HG02973 (cell line): ENCODE data around the gene PPP1R37.
"Not testable (repeated sequence)": the region's sequence is repeated elsewhere in the genome, so short reads cannot be mapped to it uniquely, and the experiment has no call there.

Source experiments
- ATAC-seq: cut with Tn5 transposase; IDR thresholded peaks from one replicate; pipeline ENCODE4 v1.9.1; 2021; ENCODE audit warnings: moderate library complexity; ENCODE audit not compliant: unreplicated experiment

The PPP1R37 gene

DNA sequence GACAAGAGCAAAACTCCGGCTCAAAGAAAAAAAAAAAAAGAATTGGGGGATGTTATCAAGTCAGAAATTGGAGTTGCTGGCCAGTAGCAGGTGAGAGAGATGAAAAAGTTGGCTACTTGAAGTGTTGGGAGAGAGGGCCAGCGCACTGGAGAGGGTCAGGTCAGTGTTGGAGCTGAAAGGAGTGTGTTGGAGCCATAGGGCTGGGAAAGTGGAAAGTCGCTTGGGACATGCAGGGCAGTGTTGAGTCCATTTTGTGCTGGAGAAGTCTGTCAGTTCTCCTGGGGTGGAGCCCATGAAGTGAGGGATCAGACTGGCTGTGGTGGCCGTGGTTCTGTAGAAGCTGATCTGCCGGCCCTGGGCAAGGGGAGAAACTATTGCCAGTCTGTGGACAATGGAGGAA lies 1.7 kb downstream of the PPP1R37 start:
- no peak for ATAC-seq

- ATAC-seq, result no peak
Observed at GRCh38 chr19:45095496-45096413, 2.8 kb downstream of the PPP1R37 start.

DNA sequence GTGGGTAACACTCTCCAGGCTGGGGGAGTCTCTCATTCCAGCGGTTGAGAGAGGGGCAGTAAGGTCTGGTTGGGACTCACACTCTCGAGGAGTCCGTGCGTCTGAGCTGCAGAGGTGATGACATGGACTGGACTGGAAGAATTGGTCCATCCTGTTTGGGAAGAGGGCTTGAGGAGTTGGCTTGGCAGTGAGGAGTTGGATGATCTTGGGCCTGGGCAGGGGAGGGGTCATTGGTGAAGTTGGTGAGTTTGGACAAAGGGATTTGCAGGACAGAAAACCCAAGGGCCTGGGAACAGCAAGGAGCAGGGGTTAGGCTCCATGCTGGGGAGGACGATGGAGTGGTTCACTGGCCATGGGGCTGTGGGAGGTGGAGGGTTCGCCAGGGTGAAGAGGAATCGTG lies 3.7 kb downstream of the PPP1R37 start:
- ATAC-seq, result no peak

GRCh38 chr19:45097450-45097775 lies 4.4 kb downstream of the PPP1R37 start:
- no peak for ATAC-seq

- no peak for ATAC-seq
Observed at GRCh38 chr19:45097776-45098520, 5.0 kb downstream of the PPP1R37 start.

GRCh38 chr19:45098521-45099466 lies 5.8 kb downstream of the PPP1R37 start:
- ATAC-seq, result no peak

DNA sequence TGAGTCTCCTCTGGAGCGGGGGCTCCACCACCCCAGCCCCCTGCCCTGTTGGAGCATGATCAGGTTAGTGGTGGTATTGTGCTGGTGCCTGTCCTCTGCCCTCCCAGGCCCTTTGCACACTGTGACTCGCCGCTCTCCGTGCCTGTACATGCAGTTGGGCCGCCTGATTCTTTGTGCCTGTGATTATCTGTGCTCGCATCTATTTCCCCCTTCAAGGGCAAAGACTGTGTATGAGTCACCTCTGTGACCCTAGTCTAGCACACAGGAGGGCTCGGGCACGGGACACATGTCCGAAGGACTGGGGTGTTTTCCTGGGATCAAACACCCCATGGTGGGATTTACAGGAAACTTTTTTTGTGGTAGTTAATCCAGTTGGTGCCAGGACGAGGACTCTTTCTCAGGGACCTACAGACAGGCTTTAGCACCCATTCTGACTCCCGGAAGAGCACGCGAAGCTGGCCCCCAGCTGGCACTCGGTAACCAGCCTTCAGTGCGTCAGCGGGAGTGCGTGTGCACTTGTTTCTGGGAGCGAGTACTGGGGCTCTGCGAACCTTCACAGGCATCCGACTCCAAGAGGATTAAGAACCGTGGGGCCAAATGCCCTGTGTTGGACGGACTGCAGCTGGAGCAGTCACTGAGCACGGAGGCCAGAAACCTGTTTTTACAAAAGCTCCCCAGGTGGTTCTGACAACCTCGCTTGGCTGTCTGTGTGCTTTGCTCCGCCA lies 6.7 kb downstream of the PPP1R37 start:
- no peak for ATAC-seq

GRCh38 chr19:45100201-45100600 lies 7.2 kb downstream of the PPP1R37 start:
- no peak for ATAC-seq

DNA sequence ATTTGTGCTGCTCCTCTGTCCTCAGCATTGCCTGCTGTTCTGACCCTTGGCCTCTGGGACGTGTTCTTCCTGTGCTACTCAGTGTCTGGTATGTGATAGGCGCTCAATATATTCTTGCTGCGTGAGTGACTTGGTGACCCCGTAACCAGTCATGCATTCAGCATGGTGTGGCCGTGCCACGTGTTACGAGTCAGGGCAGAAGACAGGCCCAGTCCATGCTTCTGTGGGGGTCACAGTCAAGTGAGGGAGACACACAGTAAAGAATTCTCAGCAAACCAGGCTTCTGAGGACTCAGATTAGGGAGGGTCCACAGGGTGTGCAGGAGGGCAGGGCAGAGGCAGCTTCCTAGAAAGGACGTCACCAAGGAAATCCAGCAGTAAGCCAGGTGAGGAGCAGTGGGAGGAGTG lies 7.9 kb downstream of the PPP1R37 start:
- ATAC-seq, result no peak

GRCh38 chr19:45101806-45102205 lies 8.8 kb downstream of the PPP1R37 start:
- no peak for ATAC-seq

- ATAC-seq, result no peak
Observed at GRCh38 chr19:45102481-45102880, 9.5 kb downstream of the PPP1R37 start.

- ATAC-seq, result no peak
Observed at GRCh38 chr19:45103156-45103507, 10.2 kb downstream of the PPP1R37 start.

- ATAC-seq, result no peak
Observed at GRCh38 chr19:45103508-45104319, 10.7 kb downstream of the PPP1R37 start.

DNA sequence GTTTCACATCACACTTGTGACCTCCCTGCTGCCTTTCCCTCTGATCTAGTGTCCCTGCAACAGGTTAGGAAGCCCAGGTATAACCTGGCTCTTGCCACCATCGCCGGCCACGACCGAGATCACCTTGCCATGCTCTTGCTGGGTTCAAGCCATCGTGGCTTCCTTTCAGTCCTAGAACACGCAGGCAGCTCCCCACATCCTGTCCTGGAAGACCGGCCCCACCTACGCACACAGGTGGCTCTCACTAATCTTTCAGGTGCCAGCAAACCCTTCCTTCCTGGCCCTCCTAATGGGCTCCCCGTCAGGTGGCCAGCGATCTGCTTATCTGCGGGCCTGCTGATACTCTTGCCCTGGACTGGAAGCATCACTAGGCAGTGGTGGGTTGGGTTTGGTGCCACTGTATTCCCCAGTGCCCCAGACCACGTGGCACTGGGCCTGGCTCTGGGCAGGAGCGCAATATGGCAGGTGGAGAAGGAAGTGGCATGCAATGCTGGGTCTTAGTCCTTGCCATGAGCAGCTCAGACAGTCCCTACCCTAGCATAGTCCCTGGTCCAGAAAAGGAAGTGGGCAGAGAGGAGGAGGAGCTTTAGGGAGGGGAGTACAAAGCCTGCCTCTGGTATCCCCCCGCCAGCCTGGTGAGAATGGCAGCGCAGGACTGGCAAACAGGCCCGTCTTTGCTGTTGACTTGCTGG lies 11.8 kb downstream of the PPP1R37 start:
- ATAC-seq, result no peak

DNA sequence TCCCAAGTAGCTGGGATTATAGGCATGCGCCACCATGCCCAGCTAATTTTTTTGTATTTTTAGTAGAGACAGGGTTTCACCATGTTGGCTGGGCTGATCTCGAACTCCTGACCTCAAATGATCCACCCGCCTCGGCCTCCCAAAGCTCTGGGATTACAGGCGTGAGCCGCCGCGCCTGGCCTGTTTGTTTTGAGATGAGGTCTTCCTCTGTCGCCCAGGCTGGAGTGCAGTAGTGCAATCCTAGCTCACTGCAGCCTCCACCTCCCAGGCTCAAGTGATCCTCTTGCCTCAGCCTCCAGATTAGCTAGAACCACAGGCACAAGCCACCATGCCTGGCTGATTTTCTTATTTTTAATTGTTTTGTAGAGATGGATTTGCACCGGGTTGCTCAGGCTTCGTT lies 13.4 kb downstream of the PPP1R37 start:
- not testable (repeated sequence) for ATAC-seq

GRCh38 chr19:45107621-45108150 lies 14.7 kb downstream of the PPP1R37 start:
- ATAC-seq, result no peak

DNA sequence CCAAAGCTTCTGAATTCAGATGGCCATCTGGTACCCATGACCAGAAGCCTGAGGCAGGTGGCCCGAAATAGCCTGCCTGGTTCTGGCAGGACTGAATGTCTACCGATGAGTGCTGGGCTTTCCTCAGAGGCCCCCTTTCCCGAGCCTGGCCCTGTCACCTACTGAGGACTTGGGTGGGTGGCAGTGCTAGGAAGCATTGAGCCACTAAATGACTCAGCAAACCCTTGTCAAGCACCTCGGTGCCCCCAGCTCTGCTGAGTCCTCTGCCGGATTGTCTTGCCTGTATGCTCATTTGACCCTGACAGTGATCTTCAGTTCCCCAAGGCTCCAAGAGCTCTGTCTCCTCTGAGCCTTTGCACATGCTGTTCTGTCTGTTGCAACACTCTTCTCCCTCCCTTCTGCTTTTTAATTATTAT lies 17.9 kb downstream of the PPP1R37 start:
- ATAC-seq, result no peak

DNA sequence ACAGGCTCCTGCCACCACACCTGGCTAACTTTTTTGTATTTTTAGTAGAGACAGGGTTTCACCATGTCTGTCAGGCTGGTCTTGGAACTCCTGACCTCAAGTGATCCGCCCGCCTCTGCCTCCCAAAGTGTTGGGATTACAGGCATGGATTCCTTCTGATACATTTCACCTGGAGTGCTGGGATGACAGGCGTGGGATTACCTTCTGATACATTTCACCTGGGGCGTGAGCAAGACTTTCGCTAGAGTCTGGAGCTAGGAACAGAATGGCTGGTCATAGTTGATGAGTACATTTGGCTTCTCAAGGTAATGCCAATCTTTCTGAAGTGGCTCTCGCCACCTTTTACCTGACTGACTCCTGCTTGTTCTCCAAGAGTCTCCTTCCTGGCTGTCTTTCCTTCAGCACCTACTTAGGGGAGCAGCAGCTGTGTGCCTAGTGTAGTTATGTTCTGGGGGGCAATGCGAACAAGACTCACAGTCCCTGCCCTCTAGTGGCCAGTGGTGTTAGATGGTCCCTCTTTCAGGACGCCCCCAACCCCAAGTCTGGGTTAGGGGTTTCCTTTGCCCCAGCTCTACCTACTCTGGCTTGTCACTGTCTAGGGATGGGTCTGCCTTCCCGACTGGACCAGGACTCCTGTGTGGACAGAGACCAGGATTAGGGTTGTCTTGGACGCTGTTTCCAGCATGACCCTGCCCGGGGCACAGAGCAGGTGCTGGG lies 19.3 kb downstream of the PPP1R37 start:
- ATAC-seq, result no peak
